Keratinocyte (primary cell): ENCODE results near the gene CCT6B. TPM values are rescaled to one million over a fixed set of nuclear protein-coding genes. Genes with fewer than 3 reads are reported as not detected.

Source experiments
- DNase-seq: peaks from one replicate; pipeline ENCODE4 v3.0.0-alpha.2; 2011; ENCODE audit warnings: low read depth, missing footprints, low spot score
- FAIRE-seq: peaks from 2 replicates; lab custom pipeline; 2011; peaks lifted over from hg19 to GRCh38; lab: Jason Lieb, UNC
- H2AFZ ChIP-seq: 2 replicates; pipeline ENCODE4 v1.6.0; 2012; ENCODE audit warnings: low read length, control low read depth, inconsistent platforms; ENCODE audit not compliant: control insufficient read depth
- H3K27ac ChIP-seq: 2 replicates; pipeline ENCODE4 v1.5.1; 2011; ENCODE audit warnings: low read length; ENCODE audit not compliant: control insufficient read depth, insufficient read depth
- H3K27me3 ChIP-seq: 3 replicates; pipeline ENCODE4 v1.6.0; 2011; ENCODE audit warnings: low read length; ENCODE audit not compliant: control insufficient read depth, insufficient read depth; ENCODE audit errors: extremely low read depth
- H3K36me3 ChIP-seq, 2 experiments: 2 replicates in 1 of 2; 3 replicates in 1 of 2; pipeline ENCODE4 v1.5.1; 2011; ENCODE audit warnings: low read length in 2 of 2, mild to moderate bottlenecking in 1 of 2; ENCODE audit not compliant: control insufficient read depth in 2 of 2, insufficient read depth in 2 of 2; ENCODE audit errors: extremely low read depth in 1 of 2
- H3K4me1 ChIP-seq: 3 replicates; pipeline ENCODE4 v1.5.1; 2011; ENCODE audit warnings: low read length; ENCODE audit not compliant: control insufficient read depth, insufficient read depth; ENCODE audit errors: extremely low read depth
- H3K4me2 ChIP-seq: 3 replicates; pipeline ENCODE4 v1.6.0; 2011; ENCODE audit warnings: low read depth, low read length; ENCODE audit not compliant: control insufficient read depth, insufficient read depth; ENCODE audit errors: extremely low read depth
- H3K4me3 ChIP-seq, 3 experiments: fragments of 200-600 bp in 1 of 3; sonication (generic) in 1 of 3; 2 replicates in 2 of 3; 3 replicates in 1 of 3; pipeline ENCODE4 v1.5.1; 2011 to 2016; ENCODE audit warnings: low read length in 3 of 3, mild to moderate bottlenecking in 3 of 3, control low read depth in 2 of 3, inconsistent platforms in 1 of 3, low read depth in 1 of 3, mixed read lengths in 1 of 3, mixed run types in 1 of 3, moderate library complexity in 1 of 3; ENCODE audit not compliant: control insufficient read depth in 2 of 3, insufficient read depth in 2 of 3; ENCODE audit errors: extremely low read depth in 1 of 3
- H3K79me2 ChIP-seq: 2 replicates; pipeline ENCODE4 v1.6.0; 2012; ENCODE audit warnings: low read length; ENCODE audit not compliant: control insufficient read depth, insufficient read depth
- H3K9ac ChIP-seq: 3 replicates; pipeline ENCODE4 v1.6.0; 2011; ENCODE audit warnings: low read length; ENCODE audit not compliant: control insufficient read depth, insufficient read depth; ENCODE audit errors: extremely low read depth
- H3K9me1 ChIP-seq: 3 replicates; pipeline ENCODE4 v1.6.0; 2011; ENCODE audit warnings: low read length; ENCODE audit not compliant: control insufficient read depth, insufficient read depth; ENCODE audit errors: extremely low read depth
- H3K9me3 ChIP-seq: 2 replicates; pipeline ENCODE4 v1.5.1; 2012; ENCODE audit warnings: low read depth, low read length; ENCODE audit not compliant: control insufficient read depth
- H4K20me1 ChIP-seq: 3 replicates; pipeline ENCODE4 v1.6.0; 2011; ENCODE audit warnings: low read length; ENCODE audit not compliant: control insufficient read depth, insufficient read depth; ENCODE audit errors: extremely low read depth
- EZH2 ChIP-seq: IDR thresholded peaks from one replicate; pipeline ENCODE4 v1.6.1; 2012; ENCODE audit warnings: inconsistent platforms, mild to moderate bottlenecking, low read length, moderate library complexity
- dilution Hi-C: fragments of 300-500 bp; cut with MboI; formaldehyde crosslinking; loops from one replicate; pipeline ENCODE4 v1.7.0; 2020; ENCODE audit warnings: low sequenced_read_pairs; ENCODE audit not compliant: extremely low pct_ligation_motif_present
- polyA plus RNA-seq, 5 experiments: library from polyadenylated mRNA; depleted of rRNA in 3 of 5; stranded (reverse) in 3 of 5; stranded (forward) in 1 of 5; unstranded in 1 of 5; fragments of >200 nt; gene quantifications; 1 replicate in 1 of 5; 2 replicates in 3 of 5; 3 replicates in 1 of 5; pipeline versions ENCODE4 v1.2.1 to v1.2.3, GENCODE V29; 2011 to 2012; ENCODE audit warnings: missing spikeins in 2 of 5, low read depth in 1 of 5, low replicate concordance in 1 of 5
- TF ChIP-seq, protein P1 (sequence below), 3 experiments: IDR thresholded peaks in 1 of 3; conservative IDR thresholded peaks in 1 of 3; optimal IDR thresholded peaks in 1 of 3; 2 replicates in 2 of 3; 3 replicates in 1 of 3; pipeline versions ENCODE3 to v1.5.1; 2011; ENCODE audit warnings: low read length in 3 of 3, mild to moderate bottlenecking in 3 of 3, moderate library complexity in 2 of 3, control low read depth in 1 of 3, inconsistent platforms in 1 of 3; ENCODE audit not compliant: insufficient read depth in 2 of 3; ENCODE audit errors: extremely low read depth in 1 of 3

The CCT6B gene
- polyA plus RNA-seq, 1 donor (not counting 4 experiments of a cell fraction or from before 2014, with no cell fraction given) = 1.1 TPM

DNA sequence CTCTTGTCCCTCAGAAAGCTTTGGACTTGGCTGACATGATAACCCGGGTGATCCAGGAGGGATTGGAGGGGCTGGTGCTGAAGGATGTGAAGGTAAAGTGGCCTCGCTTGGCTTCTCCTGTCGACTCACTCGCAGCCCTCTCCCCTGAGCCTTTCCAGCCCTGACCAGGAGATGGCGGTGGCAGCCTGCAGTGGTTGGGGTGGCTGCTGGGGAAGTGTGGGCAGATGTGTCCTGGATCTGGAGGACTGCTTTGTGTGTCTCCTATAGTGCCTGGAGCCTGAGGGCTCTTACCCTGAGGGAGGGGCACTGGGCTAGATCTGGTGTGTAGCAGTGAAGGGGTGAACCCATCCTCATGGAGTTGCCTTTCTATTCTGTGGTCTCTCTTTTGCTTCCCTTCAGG is 36.9 kb upstream of the CCT6B start:
- DNase-seq (no peak), FAIRE-seq (peak; percentile 9)
- no peak for TF ChIP-seq EZH2
- TF ChIP-seq, protein P1, sequence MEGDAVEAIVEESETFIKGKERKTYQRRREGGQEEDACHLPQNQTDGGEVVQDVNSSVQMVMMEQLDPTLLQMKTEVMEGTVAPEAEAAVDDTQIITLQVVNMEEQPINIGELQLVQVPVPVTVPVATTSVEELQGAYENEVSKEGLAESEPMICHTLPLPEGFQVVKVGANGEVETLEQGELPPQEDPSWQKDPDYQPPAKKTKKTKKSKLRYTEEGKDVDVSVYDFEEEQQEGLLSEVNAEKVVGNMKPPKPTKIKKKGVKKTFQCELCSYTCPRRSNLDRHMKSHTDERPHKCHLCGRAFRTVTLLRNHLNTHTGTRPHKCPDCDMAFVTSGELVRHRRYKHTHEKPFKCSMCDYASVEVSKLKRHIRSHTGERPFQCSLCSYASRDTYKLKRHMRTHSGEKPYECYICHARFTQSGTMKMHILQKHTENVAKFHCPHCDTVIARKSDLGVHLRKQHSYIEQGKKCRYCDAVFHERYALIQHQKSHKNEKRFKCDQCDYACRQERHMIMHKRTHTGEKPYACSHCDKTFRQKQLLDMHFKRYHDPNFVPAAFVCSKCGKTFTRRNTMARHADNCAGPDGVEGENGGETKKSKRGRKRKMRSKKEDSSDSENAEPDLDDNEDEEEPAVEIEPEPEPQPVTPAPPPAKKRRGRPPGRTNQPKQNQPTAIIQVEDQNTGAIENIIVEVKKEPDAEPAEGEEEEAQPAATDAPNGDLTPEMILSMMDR (optimal IDR thresholded peaks at IDR 0.05 in 1 of 3, IDR thresholded peaks at IDR 0.05 in 1 of 3, conservative IDR thresholded peaks at IDR 0.05 in 1 of 3; ENCODE audit: extremely low read depth in 1 of 3, insufficient read depth in 2 of 3, low read length in 3 of 3) = peak; percentile 83 to 98 (median 94)
- H3K9ac ChIP-seq = no peak overlapping the region
- no peaks in the 10 kb centered on the region for H3K79me2 ChIP-seq
- H3K36me3 ChIP-seq = peaks cover 36 to 37% of the 10 kb centered on the region in 2 experiments
- no peaks in the 10 kb centered on the region for H3K27me3 ChIP-seq
- H3K4me3 ChIP-seq = no peak overlapping the region
- H3K4me2 ChIP-seq = no peak overlapping the region
- no peaks in the 10 kb centered on the region for H3K9me3 ChIP-seq
- no peak overlapping the region for H3K27ac ChIP-seq
- no peak overlapping the region for H2AFZ ChIP-seq
- H3K4me1 ChIP-seq = no peaks in the 10 kb centered on the region
- dilution Hi-C loops = no loop called here
- H4K20me1 ChIP-seq = no peaks in the 10 kb centered on the region
- H3K9me1 ChIP-seq = no peaks in the 10 kb centered on the region

DNA sequence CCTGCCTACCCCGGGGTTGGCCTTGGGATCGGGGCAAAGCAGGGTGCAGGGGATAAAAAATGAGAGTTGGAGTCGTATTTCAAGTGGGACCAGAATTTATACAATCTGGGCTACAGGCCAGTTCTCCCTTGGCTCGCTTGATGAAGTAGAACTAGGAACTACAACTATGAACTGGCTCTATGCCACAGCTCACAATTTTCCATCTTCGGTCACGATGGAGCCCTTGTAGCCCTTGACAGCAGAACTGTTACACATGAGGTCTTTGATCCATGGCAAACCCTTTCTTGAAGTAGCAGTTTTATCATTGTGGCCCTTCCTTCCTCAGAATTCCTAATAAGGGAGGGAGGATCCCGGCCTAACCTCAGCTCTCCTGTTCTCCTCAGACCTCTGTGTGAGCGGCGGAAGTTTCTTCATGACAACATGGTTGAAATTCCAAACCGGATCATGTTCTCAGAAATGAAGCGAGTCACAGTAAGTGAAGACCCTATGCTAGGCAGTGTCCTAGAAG is 36.1 kb upstream of the CCT6B start:
- no peak for FAIRE-seq
- no peaks in the 10 kb centered on the region for H3K9me3 ChIP-seq
- no peak overlapping the region for H3K9ac ChIP-seq
- no peak overlapping the region for H3K4me2 ChIP-seq
- DNase-seq = no peak
- TF ChIP-seq, protein P1 (optimal IDR thresholded peaks at IDR 0.05 in 1 of 3, IDR thresholded peaks at IDR 0.05 in 1 of 3, conservative IDR thresholded peaks at IDR 0.05 in 1 of 3; ENCODE audit: extremely low read depth in 1 of 3, insufficient read depth in 2 of 3, low read length in 3 of 3) = no peak
- TF ChIP-seq EZH2 = no peak
- peaks cover 37 to 40% of the 10 kb centered on the region in 2 experiments for H3K36me3 ChIP-seq
- no peaks in the 10 kb centered on the region for H3K79me2 ChIP-seq
- no peak overlapping the region for H2AFZ ChIP-seq
- dilution Hi-C loops = no loop called here
- H3K4me1 ChIP-seq = no peaks in the 10 kb centered on the region
- H4K20me1 ChIP-seq = no peaks in the 10 kb centered on the region
- no peaks in the 10 kb centered on the region for H3K9me1 ChIP-seq
- H3K27me3 ChIP-seq = no peaks in the 10 kb centered on the region
- H3K27ac ChIP-seq = no peak overlapping the region
- no peak overlapping the region for H3K4me3 ChIP-seq
